NCI-H2081 (cell line): ENCODE results near the gene OPN4.
A peak's percentile ranks its signal among the peaks of the same experiment; 100 is the strongest.

Source experiments
- DNase-seq, 2 experiments: peaks; one replicate each; lab custom pipeline; 2025; lab: John Stamatoyannopoulos, UW

The OPN4 gene

GRCh38 chr10:86681047-86681446 is 26.7 kb downstream of the OPN4 start:
- DNase-seq, result no peak

GRCh38 chr10:86681722-86682386 is 27.5 kb downstream of the OPN4 start:
- DNase-seq, result no peak

GRCh38 chr10:86682675-86683074 is 28.3 kb downstream of the OPN4 start:
- DNase-seq, result no peak

- DNase-seq, result no peak
Measured at GRCh38 chr10:86684331-86685097, 30.2 kb downstream of the OPN4 start.

GRCh38 chr10:86685416-86685815 is 31.1 kb downstream of the OPN4 start:
- no peak for DNase-seq

GRCh38 chr10:86685893-86686632 is 31.7 kb downstream of the OPN4 start:
- DNase-seq, result no peak

GRCh38 chr10:86686972-86687371 is 32.6 kb downstream of the OPN4 start:
- DNase-seq, result no peak

GRCh38 chr10:86687750-86688149 is 33.4 kb downstream of the OPN4 start:
- no peak for DNase-seq

- DNase-seq, result peak in 1 of 2 experiments; percentile 34
Measured at GRCh38 chr10:86688398-86688921, 34.1 kb downstream of the OPN4 start.

- no peak for DNase-seq
Measured at GRCh38 chr10:86689146-86689545, 34.8 kb downstream of the OPN4 start.

- no peak for DNase-seq
Measured at GRCh38 chr10:86690231-86690630, 35.9 kb downstream of the OPN4 start.

GRCh38 chr10:86690657-86691084 is 36.3 kb downstream of the OPN4 start:
- DNase-seq, result no peak

GRCh38 chr10:86691333-86692022 is 37.1 kb downstream of the OPN4 start:
- no peak for DNase-seq

GRCh38 chr10:86692023-86692514 is 37.7 kb downstream of the OPN4 start:
- DNase-seq, result no peak

- DNase-seq, result no peak
Measured at GRCh38 chr10:86692664-86693063, 38.3 kb downstream of the OPN4 start.

GRCh38 chr10:86693275-86693674 is 38.9 kb downstream of the OPN4 start:
- no peak for DNase-seq

- no peak for DNase-seq
Measured at GRCh38 chr10:86693721-86694369, 39.5 kb downstream of the OPN4 start.

GRCh38 chr10:86698207-86698940 is 44.0 kb downstream of the OPN4 start:
- DNase-seq, result no peak

- no peak for DNase-seq
Measured at GRCh38 chr10:86699125-86699524, 44.8 kb downstream of the OPN4 start.

GRCh38 chr10:86699541-86699940 is 45.2 kb downstream of the OPN4 start:
- no peak for DNase-seq
